Stimulated activated CD8-positive, alpha-beta memory T cell treated with anti-CD3 and anti-CD28 coated beads, Interleukin-15, amount 100 ng/mL, for 48 hours (primary cell): Measurements from ENCODE around the gene ERC1.
"Not testable (repeated sequence)": the region's sequence is repeated elsewhere in the genome, so short reads cannot be mapped to it uniquely, and the experiment has no call there.

Experiments
- DNase-seq, 2 donors: peaks; one replicate each; pipeline ENCODE4 v3.0.0-alpha.2; 2020; ENCODE audit warnings: low read depth in 2 of 2

Gene ERC1

DNA sequence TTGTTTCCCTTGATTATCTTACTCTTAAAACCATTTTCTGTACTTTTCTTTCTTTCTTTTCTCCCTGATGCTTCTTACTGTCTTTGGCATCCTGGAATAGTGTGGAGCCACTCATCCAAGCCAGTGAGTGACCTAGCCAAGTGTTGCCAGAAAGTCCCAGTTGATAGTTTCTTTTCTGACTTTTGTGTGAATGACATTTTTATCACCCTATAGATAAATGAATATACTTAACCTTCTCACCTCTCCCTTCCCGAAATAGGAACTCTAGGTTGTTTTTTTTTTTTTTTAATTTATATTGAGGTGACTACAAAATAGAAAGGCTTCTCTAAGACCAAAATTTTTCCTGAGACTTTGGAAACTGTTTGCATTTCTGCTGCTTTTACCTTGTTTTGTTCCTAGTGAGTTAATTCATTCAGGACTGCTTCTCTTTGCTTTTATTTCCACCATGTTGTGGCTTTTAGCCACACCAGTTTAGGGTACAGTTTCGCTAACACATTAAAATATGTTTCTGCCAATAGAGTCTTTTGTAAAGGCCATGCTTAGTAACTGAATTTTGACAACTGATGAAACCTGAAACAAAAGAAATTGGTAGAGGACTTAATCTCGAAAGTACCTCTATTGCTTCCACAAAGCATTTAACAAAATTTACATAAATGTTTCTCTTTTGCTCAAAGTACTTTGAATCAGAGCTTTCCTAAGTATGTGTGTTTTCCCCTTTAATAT, 194.6 kb downstream of the ERC1 start:
- DNase-seq: no peak

- no peak for DNase-seq
Observed at GRCh38 chr12:1186298-1186697, 195.3 kb downstream of the ERC1 start.

DNA sequence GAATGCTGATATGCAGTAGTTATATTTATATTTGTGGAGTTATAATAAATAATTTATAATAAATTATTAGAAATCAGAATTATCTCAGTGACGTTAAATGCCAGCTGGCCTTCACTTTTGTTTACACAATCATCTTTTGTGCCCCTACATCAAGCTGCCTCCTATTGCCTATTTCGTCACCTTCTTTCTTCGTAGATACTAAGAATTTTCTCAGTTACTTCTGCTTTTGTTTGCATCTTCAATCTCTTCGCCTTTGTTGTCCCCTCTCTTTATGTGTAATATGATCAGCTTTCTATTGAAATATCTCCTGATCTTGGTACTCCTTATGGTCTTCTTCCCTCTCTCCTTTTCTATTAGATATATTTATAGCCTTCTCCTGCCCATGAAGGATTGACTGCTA, 197.0 kb downstream of the ERC1 start:
- DNase-seq: no peak

DNA sequence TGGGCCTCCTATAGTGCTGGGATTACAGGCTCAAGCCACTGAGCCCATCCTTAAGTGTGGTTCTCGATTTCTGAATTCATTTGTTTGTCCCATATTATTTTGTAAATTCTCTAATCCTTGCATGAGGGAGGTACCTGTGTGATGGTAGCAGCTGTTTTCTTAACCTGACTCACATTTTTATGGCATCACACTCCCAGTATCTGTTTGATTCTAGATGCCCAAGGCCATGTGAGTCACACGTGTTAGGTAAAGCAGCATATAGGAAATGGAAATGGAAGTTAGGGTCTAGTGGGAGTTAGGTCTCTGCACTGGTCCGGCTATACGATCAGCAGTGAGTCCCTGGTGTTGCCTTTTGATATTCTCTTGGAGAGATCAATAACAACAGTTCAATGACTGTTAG, 198.1 kb downstream of the ERC1 start:
- DNase-seq: no peak

DNA sequence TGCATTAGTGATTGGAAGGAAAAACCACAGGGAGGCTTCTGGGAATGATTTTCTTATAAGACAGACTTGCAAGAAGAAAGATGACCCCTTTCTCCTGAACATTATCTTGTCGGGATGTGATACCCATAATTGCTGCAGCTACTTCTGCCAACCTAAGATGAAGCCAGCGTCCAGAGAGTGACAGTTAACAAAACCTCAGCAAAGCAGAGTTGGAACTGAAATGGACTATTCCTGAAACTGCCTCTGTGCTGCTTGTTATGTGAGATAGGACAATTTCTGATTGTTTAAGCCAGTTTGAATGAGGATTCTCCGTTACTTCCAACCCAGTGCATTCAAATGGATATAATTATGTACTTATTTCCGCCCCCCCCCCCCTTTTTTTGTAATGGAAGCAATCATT, 204.5 kb downstream of the ERC1 start:
- DNase-seq: no peak

GRCh38 chr12:1197264-1198018, 206.4 kb downstream of the ERC1 start:
- no peak for DNase-seq

- not testable (repeated sequence) for DNase-seq
Observed at GRCh38 chr12:1198854-1199253, 207.8 kb downstream of the ERC1 start.

- no peak for DNase-seq
Observed at GRCh38 chr12:1199700-1200099, 208.7 kb downstream of the ERC1 start.

DNA sequence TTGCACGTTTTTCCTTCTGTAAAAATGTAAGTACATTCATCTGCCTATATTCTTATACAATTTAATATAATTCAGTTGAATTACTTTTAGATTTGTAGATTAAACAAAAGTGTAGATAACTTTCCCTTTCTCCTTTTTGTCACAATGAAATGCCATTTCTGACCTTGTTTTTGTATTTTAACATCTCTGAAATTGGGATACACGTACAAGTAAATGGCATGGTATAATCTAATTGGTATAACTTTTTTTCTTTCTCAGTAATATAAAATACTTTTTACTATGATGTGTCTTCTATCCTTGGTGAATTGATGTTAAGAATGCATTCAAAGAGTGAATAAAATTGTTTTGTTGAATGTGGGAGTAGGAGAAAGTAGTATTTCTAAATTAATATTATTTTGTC, 210.0 kb downstream of the ERC1 start:
- no peak for DNase-seq

GRCh38 chr12:1201886-1202285, 210.9 kb downstream of the ERC1 start:
- DNase-seq: no peak

DNA sequence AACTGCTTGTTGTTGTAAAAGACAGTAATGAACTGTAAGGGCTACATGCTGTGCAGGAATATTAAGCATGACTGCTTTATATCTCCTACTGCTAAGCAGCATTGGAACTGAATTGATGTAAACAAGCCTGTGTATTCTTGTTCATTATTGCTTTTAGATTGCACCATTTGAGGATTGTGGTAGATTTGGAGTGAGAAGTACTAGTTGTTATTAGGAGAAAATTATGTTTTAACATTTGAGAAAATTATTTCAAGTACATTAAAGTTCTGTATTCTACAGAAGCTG, 212.7 kb downstream of the ERC1 start:
- DNase-seq: no peak

- no peak for DNase-seq
Observed at GRCh38 chr12:1204581-1205121, 213.6 kb downstream of the ERC1 start.

GRCh38 chr12:1205512-1206060, 214.6 kb downstream of the ERC1 start:
- no peak for DNase-seq

DNA sequence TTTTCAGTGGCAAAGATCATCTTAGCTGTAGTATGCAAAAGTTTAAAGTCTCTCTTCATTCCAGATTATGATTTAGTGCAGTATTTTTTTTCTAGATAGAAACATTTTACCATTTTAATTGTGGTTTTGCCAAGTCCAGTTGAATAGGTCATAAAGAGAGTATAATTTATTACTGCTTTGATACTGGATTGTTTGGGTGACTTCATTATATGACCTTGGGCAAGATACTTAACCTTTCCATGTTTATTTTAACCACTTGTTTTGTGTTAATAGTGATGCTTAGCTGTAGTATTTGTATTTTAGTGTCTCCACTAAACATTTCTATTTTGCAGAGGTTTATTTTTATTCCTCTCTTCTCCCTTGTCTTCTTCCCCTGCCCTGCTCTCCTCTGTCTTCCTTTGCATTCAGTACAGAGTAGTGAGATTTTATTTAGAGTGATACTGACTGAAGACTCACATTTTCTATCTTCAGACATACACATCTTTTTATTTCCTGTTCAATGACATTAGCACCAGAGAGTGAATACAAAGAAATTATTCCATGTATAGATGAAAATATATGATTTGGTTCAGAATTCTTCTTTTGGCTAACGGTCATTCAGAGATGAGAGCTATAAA, 215.2 kb downstream of the ERC1 start:
- no peak for DNase-seq

- DNase-seq: no peak
Observed at GRCh38 chr12:1207276-1207675, 216.3 kb downstream of the ERC1 start.

- not testable (repeated sequence) for DNase-seq
Observed at GRCh38 chr12:1208719-1209118, 217.7 kb downstream of the ERC1 start.

DNA sequence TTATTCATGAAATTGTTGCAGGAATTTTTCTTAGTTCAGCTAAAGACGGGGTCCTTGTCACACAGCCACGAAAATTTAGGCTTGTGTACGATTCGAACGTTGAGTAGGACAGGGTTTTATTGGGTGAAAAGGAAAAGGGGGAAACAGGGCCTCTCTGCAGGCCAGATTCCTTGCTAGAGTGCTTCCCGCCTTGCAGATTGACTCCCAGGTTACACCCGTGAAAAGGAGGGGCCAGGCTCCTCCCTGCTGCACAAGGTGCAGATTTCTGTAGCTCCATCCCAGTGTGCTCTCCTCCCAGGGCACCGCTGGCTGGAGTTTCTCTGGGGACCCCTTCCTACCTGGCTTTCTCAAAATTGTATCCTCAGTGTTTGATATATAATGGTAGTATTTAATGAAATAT, 221.5 kb downstream of the ERC1 start:
- DNase-seq: no peak

DNA sequence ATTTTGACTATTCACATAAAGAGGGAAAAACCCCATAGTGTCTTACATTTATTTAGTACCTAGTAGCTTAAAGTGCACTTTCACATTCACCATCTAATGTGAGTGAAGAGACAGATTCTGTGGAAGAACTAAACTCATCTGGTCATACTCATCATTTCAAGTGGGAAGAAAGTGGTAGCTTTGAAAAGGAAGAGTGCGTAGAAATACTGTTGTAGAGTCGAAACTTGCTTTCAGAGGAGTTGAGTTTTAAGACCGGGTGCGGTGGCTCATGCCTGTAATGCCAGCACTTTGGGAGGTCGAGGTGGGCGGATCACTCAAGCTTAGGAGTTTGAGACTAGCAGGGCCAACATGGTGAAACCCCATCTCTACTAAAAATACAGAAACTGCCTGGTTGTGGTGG, 222.2 kb downstream of the ERC1 start:
- DNase-seq: peak in 1 of 2 donors; percentile 66

DNA sequence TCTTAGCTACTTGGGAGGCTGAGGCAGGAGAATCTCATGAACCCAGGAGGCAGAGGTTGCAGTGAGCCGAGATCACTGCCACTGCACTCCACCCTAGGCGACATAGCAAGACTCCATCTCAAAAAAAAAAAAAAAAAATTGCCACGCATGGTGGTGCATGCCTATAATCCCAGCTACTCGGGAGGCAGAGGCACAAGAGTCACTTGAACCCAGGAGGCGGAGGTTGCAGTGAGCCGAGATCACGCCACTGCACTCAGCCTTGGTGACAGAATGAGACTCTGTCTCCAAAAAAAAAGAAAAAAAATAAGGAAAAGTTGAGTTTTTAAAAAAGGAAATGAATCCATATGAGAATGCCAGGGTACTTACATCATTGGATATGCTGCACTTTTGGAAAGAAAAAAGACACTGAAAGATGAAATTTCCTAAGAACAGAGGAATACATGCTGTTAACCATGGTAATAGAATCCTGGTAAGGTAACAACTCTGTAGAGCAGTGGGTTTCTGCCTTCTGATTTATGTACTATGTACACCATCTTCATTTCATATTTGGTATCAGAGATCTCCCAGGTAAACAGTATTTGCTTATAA, 222.7 kb downstream of the ERC1 start:
- DNase-seq: no peak

DNA sequence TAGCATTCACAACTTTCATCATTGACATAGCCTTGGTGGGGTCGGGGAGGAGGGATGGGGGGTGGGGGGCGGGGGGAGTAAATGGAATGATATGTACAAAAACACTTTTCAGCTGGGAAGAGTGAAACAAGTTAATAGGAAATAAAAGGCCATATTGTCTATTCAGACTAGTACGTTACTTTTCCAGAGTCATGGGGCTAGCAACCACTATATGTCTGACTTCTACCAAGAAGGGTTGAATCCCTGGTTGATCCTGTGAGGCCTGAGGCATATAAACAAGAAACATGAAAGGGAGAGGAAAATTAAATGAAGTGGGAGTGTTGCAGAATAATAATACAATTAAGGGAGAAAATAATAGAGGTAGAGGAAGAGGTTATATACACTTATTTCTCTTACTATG, 225.5 kb downstream of the ERC1 start:
- no peak for DNase-seq

DNA sequence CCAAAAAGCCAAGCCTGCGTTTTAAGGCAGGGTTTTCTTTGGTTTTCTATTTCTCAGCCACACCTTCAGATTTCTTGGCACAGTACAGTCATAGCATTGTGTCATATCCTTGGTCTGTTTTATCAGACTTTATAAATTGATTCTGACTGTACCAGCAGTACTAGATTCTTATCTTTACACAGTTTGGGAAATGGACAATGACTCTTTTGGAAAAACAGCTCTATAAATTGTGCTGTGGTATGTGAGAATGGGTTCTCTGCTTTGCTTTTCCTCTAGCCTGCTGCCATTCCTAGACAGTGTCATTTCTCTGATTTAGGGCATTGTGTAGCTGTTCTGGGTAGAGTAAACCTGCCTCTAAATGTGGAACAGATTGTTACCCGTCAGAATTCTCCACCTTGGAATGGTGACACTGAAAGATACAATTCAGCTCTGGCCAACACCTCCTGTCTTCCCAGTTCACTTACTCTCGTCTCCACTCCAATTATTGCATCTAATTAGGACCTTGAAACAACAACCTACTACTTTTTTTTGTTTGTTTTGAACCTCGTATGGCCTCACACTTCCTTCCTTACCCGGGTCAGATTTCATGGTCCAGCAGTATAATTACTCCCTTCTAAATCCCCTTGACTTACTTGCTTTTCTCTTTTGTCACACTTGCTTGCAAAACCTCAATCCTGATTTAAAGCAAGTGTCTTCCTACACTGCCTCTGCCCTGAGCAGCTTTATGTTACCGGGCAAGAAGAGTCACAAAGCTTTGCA, 226.3 kb downstream of the ERC1 start:
- no peak for DNase-seq

GRCh38 chr12:1218369-1218768, 227.3 kb downstream of the ERC1 start:
- DNase-seq: no peak
